GM21528 (cell line): ENCODE results near the gene MS4A10.

ENCODE experiments used
- ATAC-seq: cut with Tn5 transposase; IDR thresholded peaks from one replicate; pipeline ENCODE4 v1.9.1; 2021; ENCODE audit warnings: mild to moderate bottlenecking, moderate library complexity; ENCODE audit not compliant: unreplicated experiment, low FRiP score

MS4A10 gene

DNA sequence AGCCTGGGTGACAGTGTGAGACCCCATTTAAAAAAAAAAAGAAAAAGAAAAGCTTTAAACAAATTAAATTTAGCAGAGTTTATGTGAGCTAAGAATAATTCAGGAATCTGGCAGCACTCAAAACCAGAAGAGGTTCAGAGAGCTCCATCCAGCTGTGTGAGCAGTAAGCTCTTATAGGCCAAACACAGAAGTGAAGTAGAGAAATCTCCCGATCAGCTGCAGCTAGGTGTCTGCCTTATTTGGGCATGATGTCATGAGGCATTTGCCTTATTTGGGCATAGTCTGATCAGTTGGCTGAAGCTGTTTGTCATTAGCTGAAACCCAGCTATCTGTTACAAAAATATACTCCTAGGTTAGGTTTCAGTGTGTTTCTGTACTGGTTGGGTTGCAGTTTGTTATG, 20.3 kb upstream of the MS4A10 start:
- peak; percentile 38 for ATAC-seq

- ATAC-seq = no peak
Observed at GRCh38 chr11:60765355-60765754, 19.8 kb upstream of the MS4A10 start.

DNA sequence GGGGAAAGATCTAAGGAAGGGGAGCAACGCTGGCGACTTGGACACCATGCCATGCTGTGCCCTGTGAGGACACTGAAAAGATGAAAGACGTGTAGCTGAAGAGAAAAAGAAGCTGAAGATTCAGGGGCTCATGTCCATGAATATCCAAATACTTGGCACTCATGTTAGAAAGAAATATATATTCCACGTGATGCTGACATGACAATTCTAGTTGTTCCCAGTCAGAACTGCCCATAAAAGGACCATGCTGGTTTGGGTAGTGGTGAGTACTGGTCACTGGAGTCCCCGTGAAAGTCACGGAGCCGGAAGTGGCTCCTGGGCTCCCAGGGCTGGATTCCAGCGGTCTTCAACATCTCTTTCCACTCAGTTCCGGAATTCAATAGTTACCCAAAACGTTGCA, 18.6 kb upstream of the MS4A10 start:
- ATAC-seq = no peak

GRCh38 chr11:60767388-60767811, 17.7 kb upstream of the MS4A10 start:
- ATAC-seq = no peak

- ATAC-seq = no peak
Observed at GRCh38 chr11:60768202-60768601, 16.9 kb upstream of the MS4A10 start.

DNA sequence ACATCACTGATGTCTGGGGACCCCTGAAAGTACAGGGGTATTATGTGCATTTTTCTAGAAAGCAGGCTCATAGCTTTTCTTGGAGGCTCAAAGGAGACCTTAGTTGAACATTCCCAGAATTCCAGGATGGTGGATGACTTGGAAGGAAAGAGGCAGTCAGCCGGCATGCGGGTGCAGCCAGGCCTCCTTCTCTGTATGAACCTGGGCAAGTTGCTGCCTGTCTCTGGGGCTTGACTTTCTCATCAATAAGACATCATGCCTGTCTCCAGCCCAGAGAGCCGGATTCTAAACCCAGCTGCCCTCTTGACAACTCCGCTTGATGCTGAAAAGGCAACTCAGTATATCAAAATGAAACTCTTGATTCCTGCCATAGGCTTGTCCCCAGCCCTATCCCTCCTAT, 15.9 kb upstream of the MS4A10 start:
- ATAC-seq = no peak

DNA sequence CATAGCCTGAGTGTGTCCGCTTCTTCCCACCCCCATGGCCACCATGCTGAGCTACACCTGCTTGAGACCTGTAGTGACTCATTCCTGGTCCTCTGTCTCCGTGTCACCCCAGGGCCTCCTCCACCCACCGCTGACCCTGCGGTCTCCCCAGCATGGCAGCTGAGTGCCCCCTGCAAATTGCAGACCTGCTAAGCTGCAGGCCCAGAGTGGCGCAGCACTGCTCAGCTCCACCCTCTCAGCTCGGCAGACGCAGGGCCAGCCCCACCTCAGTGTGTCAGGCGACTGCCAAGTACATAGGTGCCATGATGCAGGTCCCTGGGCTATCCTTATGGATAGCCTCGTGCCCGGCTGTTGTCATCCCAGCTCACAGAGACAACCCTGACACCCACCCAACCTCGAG, 15.3 kb upstream of the MS4A10 start:
- no peak for ATAC-seq

DNA sequence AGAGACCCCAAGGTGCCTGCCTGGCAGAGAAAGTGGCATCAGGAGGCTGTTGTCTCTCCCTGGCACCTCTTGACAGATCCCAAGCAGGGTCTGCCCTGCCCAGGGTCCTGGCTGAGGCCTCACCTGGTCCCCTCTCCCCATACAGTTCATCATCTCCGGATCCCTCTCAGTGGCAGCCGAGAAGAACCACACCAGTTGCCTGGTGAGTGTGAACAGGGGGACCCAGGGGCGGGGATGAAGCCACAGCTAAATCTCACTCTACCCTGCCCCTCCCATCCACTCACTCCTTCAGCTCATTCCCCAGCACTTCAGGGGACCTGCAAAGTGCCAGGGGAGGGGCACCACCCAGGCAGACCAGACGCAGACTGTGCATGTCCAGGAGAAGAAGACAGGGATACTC, 14.0 kb upstream of the MS4A10 start:
- no peak for ATAC-seq

- ATAC-seq = no peak
Observed at GRCh38 chr11:60771879-60772525, 13.1 kb upstream of the MS4A10 start.

GRCh38 chr11:60772666-60773065, 12.5 kb upstream of the MS4A10 start:
- no peak for ATAC-seq

DNA sequence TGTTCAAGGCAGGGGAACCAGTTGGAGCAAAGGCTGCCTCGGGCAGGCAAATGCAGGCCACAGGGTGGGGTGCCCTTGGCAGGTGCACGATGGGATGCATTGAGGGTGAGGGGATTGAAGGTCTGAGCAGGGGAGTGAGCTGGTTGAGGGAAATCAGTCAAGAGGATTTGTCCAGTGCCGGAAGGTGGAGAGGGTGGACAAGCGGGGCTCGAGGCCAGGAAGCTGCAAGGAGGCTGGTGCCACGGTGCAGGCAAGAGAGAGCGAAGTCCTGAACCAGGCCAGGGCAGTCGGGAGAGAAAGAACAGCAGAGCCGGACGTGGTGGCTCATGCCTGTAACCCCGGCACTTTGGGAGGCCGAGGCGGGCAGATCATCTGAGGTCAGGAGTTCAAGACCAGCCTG, 10.4 kb upstream of the MS4A10 start:
- ATAC-seq = no peak

- ATAC-seq = no peak
Observed at GRCh38 chr11:60775420-60775961, 9.6 kb upstream of the MS4A10 start.

DNA sequence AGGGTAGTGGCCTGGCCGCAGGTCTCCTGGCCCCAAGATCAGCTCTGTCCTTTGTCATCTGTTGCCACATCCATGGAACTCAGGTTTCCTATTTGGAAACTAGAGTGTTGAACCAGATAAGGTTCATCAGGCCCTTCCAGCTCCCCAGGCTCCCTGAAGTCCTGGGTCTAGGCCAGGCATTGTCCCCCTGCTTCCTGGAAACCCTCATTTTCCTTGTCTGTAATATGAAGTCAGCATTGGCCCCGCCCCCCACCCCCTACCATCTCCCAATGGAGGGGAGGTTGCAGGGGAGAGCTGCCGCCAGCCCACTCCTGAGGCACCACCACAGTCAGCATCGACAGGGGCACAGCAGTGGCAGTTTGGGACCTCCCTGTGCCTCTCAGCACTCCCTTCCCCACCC, 9.0 kb upstream of the MS4A10 start:
- no peak for ATAC-seq

- ATAC-seq = no peak
Observed at GRCh38 chr11:60777106-60777505, 8.0 kb upstream of the MS4A10 start.

- no peak for ATAC-seq
Observed at GRCh38 chr11:60777572-60777971, 7.6 kb upstream of the MS4A10 start.

DNA sequence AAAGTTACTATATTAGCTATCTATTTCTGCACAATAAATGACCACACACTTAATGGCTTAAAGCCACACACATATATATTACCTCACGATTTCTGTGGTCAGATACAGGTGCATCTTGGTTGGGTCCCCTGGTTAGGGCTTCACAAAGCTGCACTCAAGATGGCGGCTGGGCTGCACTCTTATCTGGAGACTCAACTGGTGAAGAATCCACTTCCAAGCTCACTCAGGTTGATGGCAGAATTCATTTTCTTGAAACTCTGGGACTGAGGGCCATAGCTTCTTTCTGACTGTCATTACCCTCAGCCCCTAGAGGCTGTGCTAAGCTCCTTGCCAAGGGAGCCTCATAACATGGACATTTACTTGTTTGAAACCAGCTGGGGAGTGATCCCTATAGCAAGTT, 5.1 kb upstream of the MS4A10 start:
- no peak for ATAC-seq

- no peak for ATAC-seq
Observed at GRCh38 chr11:60780774-60781173, 4.4 kb upstream of the MS4A10 start.

DNA sequence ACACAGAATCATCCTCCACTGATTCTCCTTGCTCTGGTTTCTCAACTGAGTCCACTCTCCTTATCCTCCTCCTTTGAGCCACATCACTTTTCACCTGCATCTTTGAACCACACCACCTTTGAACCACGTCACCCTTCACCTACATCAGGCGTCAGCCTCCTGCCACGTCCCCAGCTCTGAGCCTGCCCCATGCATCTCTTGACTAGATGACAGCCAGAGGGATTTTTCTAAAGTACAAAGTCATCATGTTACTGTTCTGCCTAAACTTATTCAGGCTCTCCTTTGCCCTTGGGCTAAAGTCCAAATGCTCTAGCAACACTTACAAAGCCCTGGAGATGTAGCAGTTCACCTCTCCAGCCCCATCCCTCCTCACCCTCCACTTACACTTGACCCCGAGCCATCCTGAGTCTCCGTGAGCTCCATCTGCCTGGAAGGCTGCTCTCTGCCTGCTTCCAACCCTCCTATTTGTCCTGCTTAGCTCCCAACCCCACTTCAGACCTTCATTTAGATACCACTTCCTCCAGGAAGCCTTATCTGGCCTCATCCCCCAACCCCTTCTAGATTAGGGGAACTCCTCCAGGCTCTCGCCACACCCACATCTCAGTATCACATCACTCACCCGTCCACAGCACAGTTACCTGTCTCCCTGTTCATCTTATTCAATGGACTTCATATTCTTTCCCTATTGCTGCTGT, 3.7 kb upstream of the MS4A10 start:
- ATAC-seq = no peak

GRCh38 chr11:60781981-60782316, 3.2 kb upstream of the MS4A10 start:
- no peak for ATAC-seq

- no peak for ATAC-seq
Observed at GRCh38 chr11:60782393-60783140, 2.6 kb upstream of the MS4A10 start.

GRCh38 chr11:60783141-60783484, 2.0 kb upstream of the MS4A10 start:
- no peak for ATAC-seq

GRCh38 chr11:60783911-60784310, 1.2 kb upstream of the MS4A10 start:
- no peak for ATAC-seq
